IMR-90 (cell line): ENCODE data around the gene OR10G7. TPM values are rescaled to one million over a fixed set of nuclear protein-coding genes. Genes with fewer than 3 reads are reported as not detected.

Experiments used
- ATAC-seq: fragments of 200-7000 bp; cut with Tn5 transposase; 2 replicates; pipeline ENCODE4 v1.9.1; 2020; ENCODE audit warnings: low read depth, mild to moderate bottlenecking, moderate library complexity
- BruUV-seq: library from RNA; stranded (reverse); fragments of 400-500 nt; replicated peaks from 2 replicates; lab custom pipeline; 2021; lab: Mats Ljungman, UMichigan
- CTCF ChIA-PET: fragments of 300-600 bp; formaldehyde crosslinking; extraction: SDS; loops from one replicate; lab custom pipeline; 2021; ENCODE audit warnings: antibody characterized with exemption; lab: Yijun Ruan, JAX
- POLR2A ChIA-PET: fragments of 300-600 bp; sonication (Branson Sonifier 250); formaldehyde crosslinking; loops from one replicate; lab custom pipeline; 2022; ENCODE audit warnings: antibody characterized with exemption; ENCODE audit not compliant: unreplicated experiment; lab: Charles Lee
- DNase-seq: peaks from one replicate; pipeline ENCODE4 v3.0.0; 2013
- H2AFZ ChIP-seq: replicated peaks from 2 replicates; pipeline ENCODE3; 2013; ENCODE audit warnings: low read length, mild to moderate bottlenecking; ENCODE audit not compliant: poor library complexity
- H2AK5ac ChIP-seq: 2 replicates; pipeline ENCODE4 v1.6.1; 2013; ENCODE audit warnings: low read depth, low read length, inconsistent platforms
- H2AK9ac ChIP-seq: replicated peaks from 2 replicates; pipeline ENCODE3; 2013; ENCODE audit warnings: mild to moderate bottlenecking, low read depth, low read length, moderate library complexity; ENCODE audit not compliant: poor library complexity
- H2BK120ac ChIP-seq: 2 replicates; pipeline ENCODE4 v1.6.1; 2013; ENCODE audit warnings: low read depth, low read length, inconsistent platforms
- H2BK15ac ChIP-seq: 3 replicates; pipeline ENCODE4 v1.6.1; 2013; ENCODE audit warnings: low read depth, low read length, inconsistent platforms
- H2BK20ac ChIP-seq: 2 replicates; pipeline ENCODE4 v1.6.1; 2013; ENCODE audit warnings: low read depth, mild to moderate bottlenecking, inconsistent platforms, low read length, moderate library complexity
- H2BK5ac ChIP-seq: 2 replicates; pipeline ENCODE4 v1.6.1; 2013; ENCODE audit warnings: mild to moderate bottlenecking, low read depth, low read length, inconsistent platforms; ENCODE audit not compliant: poor library complexity, severe bottlenecking
- H3K14ac ChIP-seq: replicated peaks from 2 replicates; pipeline ENCODE4 v1.6.1; 2013; ENCODE audit warnings: low read depth, low read length, inconsistent platforms
- H3K18ac ChIP-seq: 2 replicates; pipeline ENCODE4 v1.6.1; 2013; ENCODE audit warnings: low read depth, low read length, control low read depth
- H3K23ac ChIP-seq: 2 replicates; pipeline ENCODE4 v1.6.1; 2013; ENCODE audit warnings: low read depth, low read length, inconsistent platforms
- H3K27ac ChIP-seq: 2 replicates; pipeline ENCODE4 v1.5.1; 2013; ENCODE audit warnings: mild to moderate bottlenecking, control low read depth, low read length; ENCODE audit not compliant: insufficient read depth
- H3K27me3 ChIP-seq: 2 replicates; pipeline ENCODE4 v1.6.1; 2013; ENCODE audit warnings: low read length; ENCODE audit not compliant: control insufficient read depth, insufficient read depth
- H3K36me3 ChIP-seq: 2 replicates; pipeline ENCODE4 v1.6.1; 2013; ENCODE audit warnings: low read length, mixed read lengths; ENCODE audit not compliant: control insufficient read depth, insufficient read depth
- H3K4ac ChIP-seq: 2 replicates; pipeline ENCODE4 v1.6.1; 2013; ENCODE audit warnings: low read depth, low read length, inconsistent platforms
- H3K4me1 ChIP-seq: 2 replicates; pipeline ENCODE4 v1.6.1; 2013; ENCODE audit warnings: low read length, mixed read lengths; ENCODE audit not compliant: control insufficient read depth, insufficient read depth
- H3K4me2 ChIP-seq: 2 replicates; pipeline ENCODE4 v1.6.1; 2013; ENCODE audit warnings: low read depth, mild to moderate bottlenecking, control low read depth, low read length, moderate library complexity
- H3K4me3 ChIP-seq: 2 replicates; pipeline ENCODE4 v1.5.1; 2013; ENCODE audit warnings: low read depth, mild to moderate bottlenecking, control low read depth, low read length, moderate library complexity; ENCODE audit not compliant: insufficient read depth
- H3K56ac ChIP-seq: 2 replicates; pipeline ENCODE4 v1.6.1; 2013; ENCODE audit warnings: low read length, inconsistent platforms; ENCODE audit not compliant: insufficient read depth; ENCODE audit errors: extremely low read depth
- H3K79me1 ChIP-seq, 2 experiments: 2 replicates each; pipeline ENCODE4 v1.6.1; 2013; ENCODE audit warnings: low read length in 2 of 2, inconsistent platforms in 1 of 2, low read depth in 1 of 2
- H3K9ac ChIP-seq: 2 replicates; pipeline ENCODE4 v1.6.1; 2013; ENCODE audit warnings: low read depth, low read length, control low read depth
- H3K9me1 ChIP-seq: 2 replicates; pipeline ENCODE4 v1.6.1; 2013; ENCODE audit warnings: low read length, inconsistent platforms; ENCODE audit not compliant: insufficient read depth
- H3K9me3 ChIP-seq: 2 replicates; pipeline ENCODE4 v1.6.1; 2013; ENCODE audit warnings: low read length; ENCODE audit not compliant: control insufficient read depth, insufficient read depth
- H4K20me1 ChIP-seq: 2 replicates; pipeline ENCODE4 v1.6.1; 2013; ENCODE audit warnings: low read length, inconsistent platforms; ENCODE audit not compliant: insufficient read depth
- H4K5ac ChIP-seq: 2 replicates; pipeline ENCODE4 v1.6.1; 2013; ENCODE audit warnings: mild to moderate bottlenecking, low read depth, low read length, control low read depth
- H4K8ac ChIP-seq, 2 experiments: 2 replicates each; pipeline ENCODE4 v1.6.1; 2013; ENCODE audit warnings: low read depth in 2 of 2, low read length in 2 of 2, control low read depth in 1 of 2, inconsistent platforms in 1 of 2
- H4K91ac ChIP-seq: 2 replicates; pipeline ENCODE4 v1.6.1; 2013; ENCODE audit warnings: low read depth, low read length, inconsistent platforms; ENCODE audit not compliant: insufficient read depth
- CEBPB ChIP-seq: IDR thresholded peaks from 2 replicates; pipeline ENCODE4 v1.6.1; 2012; ENCODE audit warnings: low read depth, low read length, improper control_type of control experiment
- CHD1 ChIP-seq: IDR thresholded peaks from 2 replicates; pipeline ENCODE4 v1.6.1; 2012; ENCODE audit warnings: low read depth, low read length, improper control_type of control experiment
- MAFK ChIP-seq: IDR thresholded peaks from 2 replicates; pipeline ENCODE4 v1.6.1; 2012; ENCODE audit warnings: low read depth, low read length, improper control_type of control experiment
- POLR2A ChIP-seq: IDR thresholded peaks from 2 replicates; pipeline ENCODE4 v1.6.1; 2012; ENCODE audit warnings: mild to moderate bottlenecking, low read depth, low read length
- RFX5 ChIP-seq: IDR thresholded peaks from 2 replicates; pipeline ENCODE4 v1.8.0; 2012; ENCODE audit warnings: low read depth, mild to moderate bottlenecking, low read length, moderate library complexity
- WGBS, 2 experiments: methylation state at CpG; one replicate each; pipeline versions ENCODE4 v1.1.5 to v1.1.7; 2013; ENCODE audit warnings: missing lambda C conversion rate in 2 of 2; ENCODE audit not compliant: insufficient read length in 1 of 2; ENCODE audit errors: extremely low coverage in 2 of 2; 5-methylcytosine and 5-hydroxymethylcytosine counted together
- dilution Hi-C: fragments of 300-500 bp; cut with HindIII; formaldehyde crosslinking; loops from one replicate; pipeline ENCODE4 v1.14.3; 2018; ENCODE audit warnings: low sequenced_read_pairs; ENCODE audit not compliant: unreplicated experiment
- in situ Hi-C: fragments of 300-500 bp; cut with MboI; formaldehyde crosslinking; loops from 3 replicates; pipeline ENCODE4 v1.14.3; 2019; ENCODE audit warnings: low sequenced_read_pairs, inconsistent platforms, mixed read lengths
- intact Hi-C: fragments of 100-400 bp; cut with micrococcal nuclease; formaldehyde crosslinking; loops from 2 replicates; pipeline ENCODE4 v1.10.0; 2022
- polyA plus RNA-seq, 3 experiments: library from polyadenylated mRNA; depleted of rRNA; stranded (reverse); fragments of >200 nt; gene quantifications; 2 replicates each; pipeline ENCODE4 v1.2.3, GENCODE V29; 2012; ENCODE audit warnings: low replicate concordance in 1 of 3
- total RNA-seq: library from RNA; depleted of rRNA; stranded (reverse); fragments of >200 nt; gene quantifications from 2 replicates; pipeline ENCODE4 v1.2.3, GENCODE V29; 2012
- TF ChIP-seq, protein P1 (sequence below): conservative IDR thresholded peaks from 2 replicates; pipeline ENCODE4 v1.5.1; 2012; ENCODE audit warnings: mild to moderate bottlenecking, low read depth, low read length, improper control_type of control experiment
- TF ChIP-seq, protein P2 (sequence below): fragments of 150-350 bp; IDR thresholded peaks from 2 replicates; pipeline ENCODE4 v1.6.1; 2017; ENCODE audit warnings: mild to moderate bottlenecking, antibody characterized with exemption, low read length, low read depth
- TF ChIP-seq, protein P3 (sequence below): fragments of 150-350 bp; IDR thresholded peaks from 2 replicates; pipeline ENCODE4 v1.6.1; 2016; ENCODE audit warnings: low read depth, mild to moderate bottlenecking, low read length, moderate library complexity, borderline replicate concordance

OR10G7 gene
- total and polyA plus RNA-seq, 2 of the 4 experiments (the other 2 are of a cell fraction), result not detected

DNA sequence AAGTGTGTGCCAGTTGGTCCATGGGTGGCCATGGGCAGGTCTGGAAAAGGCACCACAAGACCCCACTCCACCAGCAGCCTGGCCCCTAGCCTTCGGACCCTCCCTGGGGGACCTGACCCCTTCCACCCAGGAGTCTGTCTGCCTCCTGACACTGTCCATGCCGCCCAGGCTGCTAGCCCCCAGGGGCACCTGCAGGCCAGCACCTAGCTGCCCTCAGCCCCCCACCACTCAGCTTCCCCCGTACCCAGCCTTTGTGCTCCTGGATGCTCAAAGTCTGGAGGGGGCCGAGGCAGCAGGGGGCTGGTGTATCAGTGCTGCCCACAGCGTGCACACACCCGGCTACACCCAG is 34.3 kb upstream of the OR10G7 start:
- no peak overlapping the region for H3K56ac ChIP-seq
- H3K27ac ChIP-seq, result no peak overlapping the region
- H3K14ac ChIP-seq, result no peak overlapping the region
- no peak overlapping the region for H4K8ac ChIP-seq
- DNase-seq (no peak), ATAC-seq (no peak)
- H2AK9ac ChIP-seq, result no peak overlapping the region
- H3K9ac ChIP-seq, result no peak overlapping the region
- no TSS peak for BruUV-seq
- H2BK120ac ChIP-seq, result 0 out of 2 replicates have a peak overlapping the region, but pooled peaks have one; percentile 85
- no peaks in the 10 kb centered on the region for H3K79me1 ChIP-seq
- H2BK15ac ChIP-seq, result no peak overlapping the region
- ChIA-PET CTCF (no interaction called here), POLR2A (no interaction called here)
- no peak overlapping the region for H3K23ac ChIP-seq
- H2AK5ac ChIP-seq, result no peak overlapping the region; the same call in 1 of the 2 replicates
- peak overlapping the region; percentile 94 for H2AFZ ChIP-seq
- H3K36me3 ChIP-seq, result no peaks in the 10 kb centered on the region
- no peak overlapping the region for H3K18ac ChIP-seq
- H4K20me1 ChIP-seq, result no peaks in the 10 kb centered on the region
- H3K4me3 ChIP-seq, result no peak overlapping the region
- H3K27me3 ChIP-seq, result peaks cover 22% of the 10 kb centered on the region
- H3K4me1 ChIP-seq, result no peaks in the 10 kb centered on the region
- no CpG with 5 or more reads among the region's 6 CpGs for WGBS, 2 experiments
- TF ChIP-seq MAFK, result no peak
- no peak for TF ChIP-seq CHD1
- TF ChIP-seq POLR2A, result no peak
- no peak for TF ChIP-seq RFX5
- TF ChIP-seq, protein P1, sequence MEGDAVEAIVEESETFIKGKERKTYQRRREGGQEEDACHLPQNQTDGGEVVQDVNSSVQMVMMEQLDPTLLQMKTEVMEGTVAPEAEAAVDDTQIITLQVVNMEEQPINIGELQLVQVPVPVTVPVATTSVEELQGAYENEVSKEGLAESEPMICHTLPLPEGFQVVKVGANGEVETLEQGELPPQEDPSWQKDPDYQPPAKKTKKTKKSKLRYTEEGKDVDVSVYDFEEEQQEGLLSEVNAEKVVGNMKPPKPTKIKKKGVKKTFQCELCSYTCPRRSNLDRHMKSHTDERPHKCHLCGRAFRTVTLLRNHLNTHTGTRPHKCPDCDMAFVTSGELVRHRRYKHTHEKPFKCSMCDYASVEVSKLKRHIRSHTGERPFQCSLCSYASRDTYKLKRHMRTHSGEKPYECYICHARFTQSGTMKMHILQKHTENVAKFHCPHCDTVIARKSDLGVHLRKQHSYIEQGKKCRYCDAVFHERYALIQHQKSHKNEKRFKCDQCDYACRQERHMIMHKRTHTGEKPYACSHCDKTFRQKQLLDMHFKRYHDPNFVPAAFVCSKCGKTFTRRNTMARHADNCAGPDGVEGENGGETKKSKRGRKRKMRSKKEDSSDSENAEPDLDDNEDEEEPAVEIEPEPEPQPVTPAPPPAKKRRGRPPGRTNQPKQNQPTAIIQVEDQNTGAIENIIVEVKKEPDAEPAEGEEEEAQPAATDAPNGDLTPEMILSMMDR, result no peak
- TF ChIP-seq, protein P2, sequence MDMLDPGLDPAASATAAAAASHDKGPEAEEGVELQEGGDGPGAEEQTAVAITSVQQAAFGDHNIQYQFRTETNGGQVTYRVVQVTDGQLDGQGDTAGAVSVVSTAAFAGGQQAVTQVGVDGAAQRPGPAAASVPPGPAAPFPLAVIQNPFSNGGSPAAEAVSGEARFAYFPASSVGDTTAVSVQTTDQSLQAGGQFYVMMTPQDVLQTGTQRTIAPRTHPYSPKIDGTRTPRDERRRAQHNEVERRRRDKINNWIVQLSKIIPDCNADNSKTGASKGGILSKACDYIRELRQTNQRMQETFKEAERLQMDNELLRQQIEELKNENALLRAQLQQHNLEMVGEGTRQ, result no peak
- TF ChIP-seq, protein P3, sequence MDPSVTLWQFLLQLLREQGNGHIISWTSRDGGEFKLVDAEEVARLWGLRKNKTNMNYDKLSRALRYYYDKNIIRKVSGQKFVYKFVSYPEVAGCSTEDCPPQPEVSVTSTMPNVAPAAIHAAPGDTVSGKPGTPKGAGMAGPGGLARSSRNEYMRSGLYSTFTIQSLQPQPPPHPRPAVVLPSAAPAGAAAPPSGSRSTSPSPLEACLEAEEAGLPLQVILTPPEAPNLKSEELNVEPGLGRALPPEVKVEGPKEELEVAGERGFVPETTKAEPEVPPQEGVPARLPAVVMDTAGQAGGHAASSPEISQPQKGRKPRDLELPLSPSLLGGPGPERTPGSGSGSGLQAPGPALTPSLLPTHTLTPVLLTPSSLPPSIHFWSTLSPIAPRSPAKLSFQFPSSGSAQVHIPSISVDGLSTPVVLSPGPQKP, result no peak
- TF ChIP-seq CEBPB, result no peak
- no peak overlapping the region for H4K5ac ChIP-seq
- no peak overlapping the region; the same call in 1 of the 2 replicates for H3K4ac ChIP-seq
- no peak overlapping the region for H2BK20ac ChIP-seq
- in situ Hi-C loops, result loop anchor here (10.0 kb wide), 1 partner anchor 239 kb away; the partner anchor contains the start of gene OR8D1
- H3K9me3 ChIP-seq, result no peaks in the 10 kb centered on the region
- intact Hi-C loops, result loop anchor here (10.0 kb wide), 1 partner anchor 789 kb away; the partner anchor contains the start of gene ROBO3
- no peak overlapping the region; the same call in 1 of the 2 replicates for H4K91ac ChIP-seq
- no peaks in the 10 kb centered on the region for H3K9me1 ChIP-seq
- no peak overlapping the region for H3K4me2 ChIP-seq
- no peak overlapping the region for H2BK5ac ChIP-seq
- dilution Hi-C loops, result no loop called here
